H1 (cell line): ENCODE measurements around the gene SF3B3. TPM values are rescaled to one million over a fixed set of nuclear protein-coding genes. Genes with fewer than 3 reads are reported as not detected.

Experiments
- CTCF ChIA-PET: fragments of 300-600 bp; sonication (Branson Sonifier 250); formaldehyde crosslinking; loops from one replicate; lab custom pipeline; 2021; ENCODE audit not compliant: partially characterized antibody; lab: Charles Lee
- POLR2A ChIA-PET: fragments of 300-600 bp; sonication (Branson Sonifier 250); formaldehyde crosslinking; loops from one replicate; lab custom pipeline; 2021; ENCODE audit warnings: inconsistent platforms; ENCODE audit not compliant: partially characterized antibody; lab: Charles Lee
- DNase-seq, 2 experiments: peaks; one replicate each; pipeline versions ENCODE4 v3.0.0 to v3.0.0-alpha.2; 2010 to 2022; ENCODE audit warnings: low spot score in 2 of 2, low read depth in 1 of 2, mixed read lengths in 1 of 2
- FAIRE-seq: peaks from 2 replicates; lab custom pipeline; 2011; peaks lifted over from hg19 to GRCh38; lab: Jason Lieb, UNC
- H2AFZ ChIP-seq: 2 replicates; pipeline ENCODE4 v1.8.1; 2012; ENCODE audit warnings: low read length, inconsistent platforms
- H2AK5ac ChIP-seq: 2 replicates; pipeline ENCODE4 v1.6.1; 2013; ENCODE audit warnings: low read depth, low read length
- H2BK120ac ChIP-seq: replicated peaks from 2 replicates; pipeline ENCODE3; 2013; ENCODE audit warnings: low read depth, low read length, inconsistent platforms
- H2BK12ac ChIP-seq: 2 replicates; pipeline ENCODE4 v1.6.1; 2013; ENCODE audit warnings: low read depth, low read length
- H2BK15ac ChIP-seq: 2 replicates; pipeline ENCODE4 v1.6.1; 2013; ENCODE audit warnings: low read length
- H2BK20ac ChIP-seq: 2 replicates; pipeline ENCODE4 v1.6.1; 2013; ENCODE audit warnings: low read length
- H2BK5ac ChIP-seq: 2 replicates; pipeline ENCODE4 v1.6.1; 2013; ENCODE audit warnings: low read depth, low read length
- H3K14ac ChIP-seq: 2 replicates; pipeline ENCODE4 v1.6.1; 2013; ENCODE audit warnings: inconsistent platforms; ENCODE audit not compliant: insufficient read length
- H3K18ac ChIP-seq: 2 replicates; pipeline ENCODE4 v1.6.1; 2013; ENCODE audit warnings: low read length; ENCODE audit errors: extremely low read depth
- H3K23ac ChIP-seq: 2 replicates; pipeline ENCODE4 v1.6.1; 2013; ENCODE audit warnings: inconsistent platforms; ENCODE audit not compliant: insufficient read length
- H3K23me2 ChIP-seq: 2 replicates; pipeline ENCODE4 v1.6.1; 2013; ENCODE audit warnings: low read depth, low read length
- H3K27ac ChIP-seq: 2 replicates; pipeline ENCODE4 v1.6.1; 2011; ENCODE audit warnings: low read depth, low read length, inconsistent platforms
- H3K27me3 ChIP-seq, 4 experiments: replicated peaks in 1 of 4; 1 replicate in 1 of 4; 2 replicates in 3 of 4; pipeline versions ENCODE4 v1.6.1 to v1.8.1; 2011 to 2013; ENCODE audit warnings: low read length in 3 of 4, mild to moderate bottlenecking in 3 of 4, inconsistent platforms in 2 of 4, mixed read lengths in 2 of 4, moderate library complexity in 1 of 4; ENCODE audit not compliant: control insufficient read depth in 3 of 4, insufficient read depth in 3 of 4; ENCODE audit errors: extremely low read depth in 1 of 4
- H3K36me3 ChIP-seq, 4 experiments: 2 replicates each; pipeline versions ENCODE4 v1.6.1 to v1.8.1; 2011 to 2013; ENCODE audit warnings: mild to moderate bottlenecking in 4 of 4, low read length in 3 of 4, moderate library complexity in 2 of 4, control low read depth in 1 of 4, inconsistent platforms in 1 of 4; ENCODE audit not compliant: insufficient read depth in 4 of 4, control insufficient read depth in 2 of 4
- H3K4ac ChIP-seq: replicated peaks from 2 replicates; pipeline ENCODE3; 2013; ENCODE audit warnings: low read length, low read depth, mixed read lengths, inconsistent platforms; ENCODE audit not compliant: insufficient read length
- H3K4me1 ChIP-seq, 4 experiments: replicated peaks in 1 of 4; 1 replicate in 1 of 4; 2 replicates in 3 of 4; pipeline versions ENCODE4 v1.6.1 to v1.8.1; 2011 to 2013; ENCODE audit warnings: low read length in 3 of 4, inconsistent platforms in 2 of 4, mixed read lengths in 1 of 4; ENCODE audit not compliant: insufficient read depth in 4 of 4, control insufficient read depth in 3 of 4
- H3K4me2 ChIP-seq, 2 experiments: 2 replicates each; pipeline versions ENCODE4 v1.6.1 to v1.8.1; 2011 to 2013; ENCODE audit warnings: low read depth in 2 of 2, low read length in 2 of 2, control low read depth in 1 of 2, inconsistent platforms in 1 of 2, mild to moderate bottlenecking in 1 of 2; ENCODE audit not compliant: insufficient read depth in 1 of 2
- H3K4me3 ChIP-seq, 4 experiments: fragments of 200-600, 300-600 bp in 1 of 4; sonication (generic), shearing (Covaris generic), sonication (Bioruptor Twin) in 1 of 4; 2 replicates each; pipeline versions ENCODE4 v1.5.1 to v1.8.1; 2011 to 2016; ENCODE audit warnings: low read length in 4 of 4, low read depth in 3 of 4, control low read depth in 2 of 4, inconsistent platforms in 2 of 4, mild to moderate bottlenecking in 2 of 4, mixed read lengths in 1 of 4, moderate library complexity in 1 of 4; ENCODE audit not compliant: insufficient read depth in 2 of 4; ENCODE audit errors: extremely low read depth in 1 of 4
- H3K56ac ChIP-seq: replicated peaks from 2 replicates; pipeline ENCODE3; 2013; ENCODE audit warnings: low read depth, mild to moderate bottlenecking, mixed read lengths, low read length, inconsistent platforms; ENCODE audit not compliant: insufficient read length
- H3K79me1 ChIP-seq: 2 replicates; pipeline ENCODE4 v1.6.1; 2013; ENCODE audit warnings: low read depth, low read length, control low read depth
- H3K79me2 ChIP-seq, 2 experiments: 2 replicates each; pipeline versions ENCODE4 v1.6.1 to v1.8.1; 2012 to 2013; ENCODE audit warnings: low read length in 2 of 2, mild to moderate bottlenecking in 2 of 2, inconsistent platforms in 1 of 2; ENCODE audit not compliant: insufficient read depth in 2 of 2, control insufficient read depth in 1 of 2
- H3K9ac ChIP-seq, 4 experiments: replicated peaks in 1 of 4; 1 replicate in 1 of 4; 2 replicates in 3 of 4; pipeline versions ENCODE4 v1.6.1 to v1.8.1; 2011 to 2013; ENCODE audit warnings: low read depth in 3 of 4, low read length in 3 of 4, control low read depth in 2 of 4, mild to moderate bottlenecking in 2 of 4, moderate library complexity in 2 of 4, inconsistent platforms in 1 of 4; ENCODE audit errors: extremely low read depth in 1 of 4
- H3K9me3 ChIP-seq, 2 experiments: 2 replicates each; pipeline versions ENCODE4 v1.6.1 to v1.8.1; 2012 to 2013; ENCODE audit warnings: mild to moderate bottlenecking in 2 of 2, moderate library complexity in 2 of 2, control low read depth in 1 of 2, inconsistent platforms in 1 of 2, low read depth in 1 of 2, low read length in 1 of 2, mixed read lengths in 1 of 2; ENCODE audit not compliant: insufficient read depth in 2 of 2
- H4K20me1 ChIP-seq, 2 experiments: replicated peaks in 1 of 2; 2 replicates each; pipeline versions ENCODE3 to v1.8.1; 2011 to 2013; ENCODE audit warnings: inconsistent platforms in 2 of 2, low read length in 2 of 2, mild to moderate bottlenecking in 1 of 2; ENCODE audit not compliant: insufficient read depth in 2 of 2, control insufficient read depth in 1 of 2
- H4K5ac ChIP-seq: 2 replicates; pipeline ENCODE4 v1.6.1; 2013; ENCODE audit warnings: low read length, low read depth, mixed read lengths, inconsistent platforms; ENCODE audit not compliant: insufficient read length
- H4K8ac ChIP-seq: 2 replicates; pipeline ENCODE4 v1.8.0; 2013; ENCODE audit warnings: mild to moderate bottlenecking, moderate library complexity, low read length, inconsistent platforms; ENCODE audit not compliant: insufficient read depth; ENCODE audit errors: extremely low read depth
- H4K91ac ChIP-seq: replicated peaks from 2 replicates; pipeline ENCODE3; 2013; ENCODE audit warnings: low read length, mixed read lengths, inconsistent platforms; ENCODE audit not compliant: insufficient read length
- CREB1 ChIP-seq: IDR thresholded peaks from 2 replicates; pipeline ENCODE4 v1.6.1; 2012; ENCODE audit warnings: inconsistent platforms
- JUN ChIP-seq: IDR thresholded peaks from 2 replicates; pipeline ENCODE4 v1.6.1; 2011; ENCODE audit warnings: low read depth, mild to moderate bottlenecking, improper control_type of control experiment, low read length
- SIX5 ChIP-seq: IDR thresholded peaks from 2 replicates; pipeline ENCODE4 v1.6.1; 2011; ENCODE audit warnings: mild to moderate bottlenecking, low read depth, low read length
- polyA plus RNA-seq, 7 experiments: library from polyadenylated mRNA; depleted of rRNA in 3 of 7; stranded (reverse) in 5 of 7; unstranded in 2 of 7; fragments of >200 nt in 5 of 7; fragments of 200-250 nt in 2 of 7; gene quantifications; 1 replicate in 5 of 7; 2 replicates in 1 of 7; 4 replicates in 1 of 7; pipeline versions ENCODE4 v1.2.1 to v1.2.3, GENCODE V29; 2011 to 2013; ENCODE audit warnings: missing spikeins in 2 of 7, mixed read lengths in 2 of 7
- total RNA-seq: library from RNA; stranded (reverse); fragmentation: NEBNext Ultra II Directional; extraction: Animal tissue kit (Norgen Biotek cat#: 25700); gene quantifications from 2 replicates; pipeline ENCODE4 v1.2.1, GENCODE V29; 2021

Gene SF3B3
- total and polyA plus RNA-seq, 2 of the 8 experiments (the other 6 are each of a cell fraction or from before 2014, with no cell fraction given), result 241 to 521 TPM

DNA sequence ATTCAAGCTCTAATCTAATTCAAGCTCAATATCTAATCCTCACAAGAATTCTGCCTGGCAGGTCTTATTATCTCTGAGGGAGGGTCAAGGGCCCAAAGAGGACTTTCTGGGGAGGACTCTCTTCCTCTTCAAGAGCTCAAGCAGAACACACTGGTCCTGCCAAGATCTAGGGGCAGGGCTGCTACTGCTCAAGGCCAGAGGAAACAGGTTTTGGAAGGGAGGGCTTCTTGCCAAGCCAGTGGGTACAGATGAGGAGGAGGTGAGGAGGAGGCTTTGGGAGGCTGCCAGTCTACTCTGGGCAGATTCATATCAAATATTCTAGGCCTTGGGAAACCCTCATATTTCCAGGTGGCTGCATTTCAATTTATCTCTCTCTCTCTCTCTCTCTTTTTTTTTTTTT is 71.0 kb downstream of the SF3B3 start:
- DNase-seq (no peak), FAIRE-seq (no peak)
- no peaks in the 10 kb centered on the region for H3K23me2 ChIP-seq
- TF ChIP-seq JUN (no peak), SIX5 (no peak), CREB1 (no peak)

More for the DNA sequence above, 71.0 kb downstream of the SF3B3 start:
- H4K20me1 ChIP-seq, result no peaks in the 10 kb centered on the region
- H3K18ac ChIP-seq, result no peak overlapping the region
- no peaks in the 10 kb centered on the region for H3K79me1 ChIP-seq
- no peak overlapping the region for H3K27ac ChIP-seq
- H3K36me3 ChIP-seq, result no peaks in the 10 kb centered on the region
- no peak overlapping the region for H2BK20ac ChIP-seq
- no peak overlapping the region for H3K4ac ChIP-seq
- H3K4me1 ChIP-seq, result peaks cover 2 to 7% (median 3%) of the 10 kb centered on the region in 4 experiments; a peak in 4 of 7 replicates
- H2AFZ ChIP-seq, result no peak overlapping the region
- no peak overlapping the region for H3K4me3 ChIP-seq
- H3K79me2 ChIP-seq, result no peaks in the 10 kb centered on the region
- H2BK120ac ChIP-seq, result no peak overlapping the region
- H4K5ac ChIP-seq, result no peak overlapping the region
- H2BK5ac ChIP-seq, result no peak overlapping the region
- no peak overlapping the region for H4K8ac ChIP-seq
- H4K91ac ChIP-seq, result no peak overlapping the region
- CTCF ChIA-PET, result interaction anchor here (0.6 to 1.3 kb wide), 2 partner anchors 12 to 88 kb away, joined by 3 to 4 read pairs; no protein-coding TSS in a partner anchor
- no peaks in the 10 kb centered on the region for H3K27me3 ChIP-seq
- H3K14ac ChIP-seq, result no peak overlapping the region
- POLR2A ChIA-PET, result interaction anchor here (3.6 kb wide), 1 partner anchor 17 kb away, joined by 20 read pairs; no protein-coding TSS in a partner anchor
- H3K9me3 ChIP-seq, result no peaks in the 10 kb centered on the region
- no peak overlapping the region for H3K23ac ChIP-seq
- no peak overlapping the region for H2BK15ac ChIP-seq
- H3K4me2 ChIP-seq, result no peak overlapping the region
- no peak overlapping the region for H2AK5ac ChIP-seq
- H2BK12ac ChIP-seq, result no peak overlapping the region
- no peak overlapping the region for H3K56ac ChIP-seq
- no peak overlapping the region for H3K9ac ChIP-seq
